22Rv1 (cell line): ENCODE data around the gene TERB1.

Source experiments
- CTCF ChIP-seq: fragments of 450-650 bp; IDR thresholded peaks from 2 replicates; pipeline ENCODE4 v1.5.1; 2017; ENCODE audit warnings: mild to moderate bottlenecking
- ZFX ChIP-seq: fragments of 450-650 bp; IDR thresholded peaks from 2 replicates; pipeline ENCODE4 v1.6.1; 2017; ENCODE audit warnings: antibody characterized with exemption, borderline replicate concordance

GRCh38 chr16:66735891-66736290 lies 65.5 kb downstream of the TERB1 start:
- TF ChIP-seq CTCF = no peak
- no peak for TF ChIP-seq ZFX
